Astrocyte (in vitro differentiated cells and primary cell): ENCODE results near the gene GUCY2F.

Experiments used
- CTCF ChIP-seq: IDR thresholded peaks from 2 replicates; pipeline ENCODE4 v1.5.1; 2011; ENCODE audit warnings: low read depth, mild to moderate bottlenecking, inconsistent platforms, low read length, moderate library complexity; ENCODE audit not compliant: insufficient read depth
- EZH2 ChIP-seq: IDR thresholded peaks from 2 replicates; pipeline ENCODE4 v1.6.1; 2012; ENCODE audit warnings: mild to moderate bottlenecking, low read length, inconsistent platforms; ENCODE audit not compliant: insufficient read depth

DNA sequence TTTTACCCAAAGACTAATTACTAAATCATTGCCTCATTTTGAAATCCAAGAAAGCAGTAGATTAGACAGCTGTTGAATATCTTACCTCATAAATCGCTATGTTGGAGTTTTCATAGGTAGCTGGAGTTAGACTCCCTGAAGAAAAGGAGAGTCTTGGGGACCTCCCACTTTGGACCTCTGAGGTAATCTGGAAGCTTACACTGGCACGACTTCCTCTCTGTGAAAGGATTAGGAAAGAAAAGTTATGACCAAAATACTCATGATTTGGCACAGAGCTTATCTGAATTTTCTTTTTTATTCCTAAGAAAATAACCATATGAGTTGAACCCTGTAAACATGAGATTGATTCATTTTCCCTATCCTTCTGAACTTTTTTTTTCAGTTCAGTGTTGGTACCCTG lies 40.6 kb downstream of the GUCY2F start:
- TF ChIP-seq CTCF: no peak
- no peak for TF ChIP-seq EZH2
